ENCODE results near the gene PPOX. TPM values are rescaled to one million over a fixed set of nuclear protein-coding genes. Genes with fewer than 3 reads are reported as not detected.

PPOX gene
- total RNA-seq, 1 donor from 2014 or later: 48.3 TPM

- no peak for DNase-seq (ENCODE audit: low read depth, low spot score)
- TF ChIP-seq CTCF (conservative IDR thresholded peaks at IDR 0.05): no peak
- Mint-ChIP-seq H3K27me3 (ENCODE audit: low read depth) (no peaks in the 10 kb centered on the region), H3K4me3 (no peak overlapping the region), H3K4me1 (peaks cover 14% of the 10 kb centered on the region), H3K36me3 (ENCODE audit: low read depth) (peaks cover 22% of the 10 kb centered on the region), H3K9me3 (no peaks in the 10 kb centered on the region), H3K27ac (ENCODE audit: unreplicated experiment) (no peak overlapping the region)
Measured at GRCh38 chr1:161216945-161217712, 50.9 kb downstream of the PPOX start.

GRCh38 chr1:161217831-161218230, 51.6 kb downstream of the PPOX start:
- no peaks in the 10 kb centered on the region for H3K9me3 Mint-ChIP-seq
- H3K4me3 Mint-ChIP-seq: no peak overlapping the region
- H3K27ac Mint-ChIP-seq (ENCODE audit: unreplicated experiment): no peak overlapping the region
- DNase-seq (ENCODE audit: low read depth, low spot score): no peak
- no peaks in the 10 kb centered on the region for H3K27me3 Mint-ChIP-seq (ENCODE audit: low read depth)
- H3K36me3 Mint-ChIP-seq (ENCODE audit: low read depth): peaks cover 19% of the 10 kb centered on the region
- peaks cover 14% of the 10 kb centered on the region for H3K4me1 Mint-ChIP-seq
- TF ChIP-seq CTCF (conservative IDR thresholded peaks at IDR 0.05): no peak

GRCh38 chr1:161218301-161219077, 52.3 kb downstream of the PPOX start:
- no peak for TF ChIP-seq CTCF (conservative IDR thresholded peaks at IDR 0.05)
- peaks cover 13% of the 10 kb centered on the region for H3K36me3 Mint-ChIP-seq (ENCODE audit: low read depth)
- DNase-seq (ENCODE audit: low read depth, low spot score): no peak
- H3K27me3 Mint-ChIP-seq (ENCODE audit: low read depth): no peaks in the 10 kb centered on the region
- no peak overlapping the region for H3K27ac Mint-ChIP-seq (ENCODE audit: unreplicated experiment)
- peaks cover 9% of the 10 kb centered on the region for H3K4me1 Mint-ChIP-seq
- H3K4me3 Mint-ChIP-seq: no peak overlapping the region
- no peaks in the 10 kb centered on the region for H3K9me3 Mint-ChIP-seq

GRCh38 chr1:161219078-161219892, 53.1 kb downstream of the PPOX start:
- peaks cover 9% of the 10 kb centered on the region for H3K4me1 Mint-ChIP-seq
- no peaks in the 10 kb centered on the region for H3K9me3 Mint-ChIP-seq
- no peak overlapping the region for H3K4me3 Mint-ChIP-seq
- no peak for TF ChIP-seq CTCF (conservative IDR thresholded peaks at IDR 0.05)
- no peak overlapping the region for H3K27ac Mint-ChIP-seq (ENCODE audit: unreplicated experiment)
- H3K27me3 Mint-ChIP-seq (ENCODE audit: low read depth): no peaks in the 10 kb centered on the region
- DNase-seq (ENCODE audit: low read depth, low spot score): no peak
- peaks cover 7% of the 10 kb centered on the region for H3K36me3 Mint-ChIP-seq (ENCODE audit: low read depth)

GRCh38 chr1:161220002-161220401, 53.8 kb downstream of the PPOX start:
- H3K4me3 Mint-ChIP-seq: no peak overlapping the region
- no peaks in the 10 kb centered on the region for H3K27me3 Mint-ChIP-seq (ENCODE audit: low read depth)
- peaks cover 3% of the 10 kb centered on the region for H3K36me3 Mint-ChIP-seq (ENCODE audit: low read depth)
- DNase-seq (ENCODE audit: low read depth, low spot score): no peak
- no peaks in the 10 kb centered on the region for H3K9me3 Mint-ChIP-seq
- H3K27ac Mint-ChIP-seq (ENCODE audit: unreplicated experiment): no peak overlapping the region
- H3K4me1 Mint-ChIP-seq: peaks cover 9% of the 10 kb centered on the region
- no peak for TF ChIP-seq CTCF (conservative IDR thresholded peaks at IDR 0.05)
